K562 (cell line): Measurements from ENCODE around the gene TMEM138. TPM values are rescaled to one million over a fixed set of nuclear protein-coding genes. Genes with fewer than 3 reads are reported as not detected.

Source experiments
- BRD4 ChIP-seq: fragments of 200-600 bp; sonication (generic); IDR thresholded peaks from 2 replicates; pipeline ENCODE4 v1.6.1; 2017; ENCODE audit warnings: inconsistent platforms
- FIP1L1 ChIP-seq: fragments of 200-400 bp; formaldehyde crosslinking; IDR thresholded peaks from 2 replicates; pipeline ENCODE4 v1.6.1; 2018; ENCODE audit warnings: mild to moderate bottlenecking, low read depth, low read length; ENCODE audit not compliant: poor library complexity, severe bottlenecking
- HIVEP1 ChIP-seq: fragments of 250-450 bp; sonication (Bioruptor Pico); IDR thresholded peaks from 2 replicates; pipeline ENCODE4 v1.4.0; 2020; ENCODE audit warnings: mild to moderate bottlenecking
- IFI16 ChIP-seq: fragments of 250-450 bp; sonication (Bioruptor Pico); IDR thresholded peaks from 2 replicates; pipeline ENCODE4 v2.1.2; 2022; ENCODE audit warnings: mild to moderate bottlenecking, inconsistent platforms
- KLF13 ChIP-seq: fragments of 450-650 bp; IDR thresholded peaks from 2 replicates; pipeline ENCODE4 v1.6.1; 2016; ENCODE audit warnings: missing genetic modification characterization, low read depth, mild to moderate bottlenecking, missing compliant biosample characterization, moderate library complexity, borderline replicate concordance
- LCOR ChIP-seq: sonication (generic); formaldehyde crosslinking; IDR thresholded peaks from 2 replicates; pipeline ENCODE4 v1.8.0; 2022; ENCODE audit warnings: mild to moderate bottlenecking, missing genetic modification reagents
- MIER1 ChIP-seq: fragments of 450-650 bp; IDR thresholded peaks from 2 replicates; pipeline ENCODE4 v1.6.1; 2016; ENCODE audit warnings: antibody characterized with exemption, mild to moderate bottlenecking, low read depth
- MNT ChIP-seq, 2 experiments: fragments of 450-650 bp; conservative IDR thresholded peaks; 2 replicates each; pipeline ENCODE4 v1.6.1; 2017; ENCODE audit warnings: mild to moderate bottlenecking in 2 of 2, moderate library complexity in 2 of 2
- PBX2 ChIP-seq, 2 experiments: IDR thresholded peaks in 1 of 2; conservative IDR thresholded peaks in 1 of 2; 2 replicates each; pipeline ENCODE4 v1.6.1; 2016; ENCODE audit warnings: low read depth in 2 of 2, mild to moderate bottlenecking in 1 of 2, missing compliant biosample characterization in 1 of 2, missing genetic modification characterization in 1 of 2, moderate library complexity in 1 of 2
- RBBP5 ChIP-seq: fragments of 200-600 bp; sonication (generic); IDR thresholded peaks from 2 replicates; pipeline ENCODE4 v1.6.1; 2012; ENCODE audit warnings: borderline replicate concordance, mild to moderate bottlenecking, low read length, control low read depth, inconsistent platforms; ENCODE audit not compliant: insufficient read depth, poor library complexity, severe bottlenecking
- RBM22 ChIP-seq: fragments of 200-400 bp; formaldehyde crosslinking; IDR thresholded peaks from 2 replicates; pipeline ENCODE4 v1.6.1; 2018; ENCODE audit warnings: low read length, low read depth; ENCODE audit not compliant: poor library complexity, severe bottlenecking
- SLC30A9 ChIP-seq: fragments of 250-450 bp; sonication (Bioruptor Pico); IDR thresholded peaks from 2 replicates; pipeline ENCODE4 v1.8.0; 2022; ENCODE audit warnings: mild to moderate bottlenecking, moderate library complexity
- SMAD1 ChIP-seq: fragments of 150-350 bp; IDR thresholded peaks from 2 replicates; pipeline ENCODE4 v1.6.1; 2014; ENCODE audit warnings: low read length, low read depth; ENCODE audit not compliant: partially characterized antibody
- SRF ChIP-seq, 2 experiments: fragments of 250-450, 450-650 bp in 1 of 2; sonication (Bioruptor Pico) in 1 of 2; sonication (generic) in 1 of 2; formaldehyde crosslinking; IDR thresholded peaks; 2 replicates each; pipeline versions ENCODE4 v1.5.0 to v1.5.1; 2020 to 2022; ENCODE audit warnings: mild to moderate bottlenecking in 1 of 2, missing genetic modification reagents in 1 of 2
- ZNF280A ChIP-seq: fragments of 450-650 bp; IDR thresholded peaks from 2 replicates; pipeline ENCODE4 v1.6.1; 2018; ENCODE audit warnings: mild to moderate bottlenecking, low read depth; ENCODE audit not compliant: partially characterized antibody
- ZNF431 ChIP-seq: sonication (generic); formaldehyde crosslinking; IDR thresholded peaks from 2 replicates; pipeline ENCODE4 v1.8.0; 2022; ENCODE audit warnings: mild to moderate bottlenecking, missing genetic modification reagents
- ZNF740 ChIP-seq, 3 experiments: fragments of 200-800 bp in 1 of 3; sonication (Bioruptor generic) in 1 of 3; sonication (generic) in 1 of 3; formaldehyde crosslinking in 1 of 3; IDR thresholded peaks; 2 replicates each; pipeline versions ENCODE4 v1.6.1 to v1.8.0; 2016 to 2022; ENCODE audit warnings: mild to moderate bottlenecking in 2 of 3, missing compliant biosample characterization in 2 of 3, missing genetic modification characterization in 2 of 3, missing genetic modification reagents in 1 of 3
- polyA plus RNA-seq, 8 experiments: library from polyadenylated mRNA; depleted of rRNA in 4 of 8; stranded (reverse) in 5 of 8; unstranded in 3 of 8; fragments of >200 nt; fragmentation: Nextera tagmentation in 2 of 8; fragmentation: Illumina TruSeq in 1 of 8; extraction: Ambion mirVana in 2 of 8; extraction: Trizol in 1 of 8; gene quantifications; 2 replicates each; pipeline versions ENCODE4 v1.2.1 to v1.2.3, GENCODE V29; 2011 to 2014; ENCODE audit warnings: inconsistent platforms in 1 of 8, missing spikeins in 1 of 8
- total RNA-seq, 7 experiments: library from RNA; depleted of rRNA in 6 of 7; stranded (reverse); fragments of >200 nt in 6 of 7; fragmentation: Illumina TruSeq in 2 of 7; extraction: Trizol in 2 of 7; gene quantifications; 2 replicates each; pipeline versions ENCODE4 v1.2.1 to v1.2.3, GENCODE V29; 2011 to 2021; ENCODE audit warnings: low replicate concordance in 1 of 7

TMEM138 gene
- total and polyA plus RNA-seq, 9 of the 15 experiments (the other 6 are each of a cell fraction or from before 2014, with no cell fraction given), result 23.2 to 168 (median 63.1) TPM

- TF ChIP-seq ZNF280A (no peak), SRF (CRISPR knock-in tag; IDR thresholded peaks at IDR 0.05) (no peak), PBX2 (CRISPR knock-in tag; IDR thresholded peaks at IDR 0.05; ENCODE audit: low read depth) (0 out of 2 replicates have a peak, but pooled peaks have one; percentile 19), PBX2 (tag; conservative IDR thresholded peaks at IDR 0.05; ENCODE audit: low read depth) (peak; percentile 89), BRD4 (peak; percentile 84; the same call in 1 of the 2 replicates), IFI16 (CRISPR knock-in tag) (no peak), SMAD1 (peak; percentile 70), SLC30A9 (CRISPR knock-in tag) (no peak), KLF13 (tag) (peak; percentile 50; the same call in 1 of the 2 replicates), HIVEP1 (CRISPR knock-in tag) (0 out of 2 replicates have a peak, but pooled peaks have one; percentile 30), ZNF431 (CRISPR knock-in tag) (peak; percentile 71), MNT (conservative IDR thresholded peaks at IDR 0.05) (peak in 1 of 2 experiments; percentile 87), ZNF740 (CRISPR knock-in tag; IDR thresholded peaks at IDR 0.05) (no peak), ZNF740 (tag; IDR thresholded peaks at IDR 0.05) (no peak), FIP1L1 (peak; percentile 94), MIER1 (0 out of 2 replicates have a peak, but pooled peaks have one; percentile 4), RBBP5 (peak; percentile 56), LCOR (CRISPR knock-in tag) (peak; percentile 76), RBM22 (peak; percentile 31)
Measured at GRCh38 chr11:61361741-61362541, at the start of gene TMEM138, which contains the start of gene CYB561A3 (continued).
